MCF 10A (cell line): ENCODE data around the gene SYNJ2BP. TPM values are rescaled to one million over a fixed set of nuclear protein-coding genes. Genes with fewer than 3 reads are reported as not detected.

Source experiments
- BruUV-seq: library from RNA; stranded (reverse); fragments of 400-500 nt; replicated peaks from 2 replicates; lab custom pipeline; 2021; lab: Mats Ljungman, UMichigan
- CTCF ChIA-PET: fragments of 300-600 bp; sonication (Branson Sonifier 250); formaldehyde crosslinking; extraction: SDS; loops from one replicate; lab custom pipeline; 2021; ENCODE audit warnings: antibody characterized with exemption, inconsistent platforms; lab: Yijun Ruan, JAX
- POLR2A ChIA-PET: fragments of 300-600, 350-650 bp; sonication (Branson Sonifier 250); formaldehyde crosslinking; extraction: SDS; loops from one replicate; lab custom pipeline; 2020; ENCODE audit warnings: antibody characterized with exemption, inconsistent platforms; lab: Yijun Ruan, JAX
- DNase-seq: peaks from one replicate; pipeline ENCODE4 v3.0.0-alpha.2; 2018; ENCODE audit not compliant: unreplicated experiment
- H3K27ac Mint-ChIP-seq: one replicate; pipeline ENCODE4 v1.8.0; 2022; ENCODE audit warnings: mild to moderate bottlenecking, low read depth, mixed read lengths; ENCODE audit not compliant: unreplicated experiment
- H3K27me3 Mint-ChIP-seq: one replicate; pipeline ENCODE4 v1.8.0; 2022; ENCODE audit warnings: mixed read lengths; ENCODE audit not compliant: insufficient read depth, unreplicated experiment
- H3K36me3 Mint-ChIP-seq: one replicate; pipeline ENCODE4 v1.8.0; 2022; ENCODE audit warnings: mild to moderate bottlenecking, moderate library complexity, mixed read lengths; ENCODE audit not compliant: insufficient read depth, unreplicated experiment
- H3K4me1 Mint-ChIP-seq: one replicate; pipeline ENCODE4 v1.8.0; 2022; ENCODE audit warnings: mixed read lengths; ENCODE audit not compliant: insufficient read depth, unreplicated experiment
- H3K4me3 Mint-ChIP-seq: one replicate; pipeline ENCODE4 v1.8.0; 2022; ENCODE audit warnings: mild to moderate bottlenecking, moderate library complexity, mixed read lengths; ENCODE audit not compliant: unreplicated experiment
- H3K9me3 Mint-ChIP-seq: one replicate; pipeline ENCODE4 v1.8.0; 2022; ENCODE audit warnings: mixed read lengths; ENCODE audit not compliant: unreplicated experiment
- CTCF ChIP-seq: fragments of 200-600 bp; IDR thresholded peaks from one replicate; pipeline ENCODE4 v1.8.0; 2022; ENCODE audit warnings: antibody characterized with exemption, mild to moderate bottlenecking; ENCODE audit not compliant: unreplicated experiment
- intact Hi-C: fragments of 100-400 bp; cut with micrococcal nuclease; formaldehyde crosslinking; loops from 2 replicates; pipeline ENCODE4 v1.14.1; 2022
- total RNA-seq: library from RNA; stranded (reverse); gene quantifications from 2 replicates; pipeline ENCODE4 v1.2.3, GENCODE V29; 2022

Gene SYNJ2BP
- total RNA-seq, 1 experiment from 2014 or later, result 12.6 TPM

GRCh38 chr14:70392676-70393075 is 24.2 kb downstream of the SYNJ2BP start:
- no peak for TF ChIP-seq CTCF
- CTCF ChIA-PET, result interaction anchor here (0.6 to 0.7 kb wide), 2 partner anchors 12 to 100 kb away, joined by 3 to 6 read pairs; no protein-coding TSS in a partner anchor
- DNase-seq, result no peak
- intact Hi-C loops, result no loop called here
- POLR2A ChIA-PET, result no interaction called here
- no peak overlapping the region for H3K27ac Mint-ChIP-seq
- H3K9me3 Mint-ChIP-seq, result no peaks in the 10 kb centered on the region
- no peaks in the 10 kb centered on the region for H3K36me3 Mint-ChIP-seq
- no TSS peak for BruUV-seq
- H3K27me3 Mint-ChIP-seq, result no peaks in the 10 kb centered on the region
- H3K4me1 Mint-ChIP-seq, result no peaks in the 10 kb centered on the region
- no peak overlapping the region for H3K4me3 Mint-ChIP-seq

- H3K27me3 Mint-ChIP-seq, result no peaks in the 10 kb centered on the region
- H3K4me3 Mint-ChIP-seq, result no peak overlapping the region
- TF ChIP-seq CTCF, result no peak
- H3K4me1 Mint-ChIP-seq, result no peaks in the 10 kb centered on the region
- intact Hi-C loops, result no loop called here
- ChIA-PET CTCF (interaction anchor here (0.6 to 0.8 kb wide), 3 partner anchors 10 to 99 kb away, joined by 3 to 6 read pairs (median 4); no protein-coding TSS in a partner anchor), POLR2A (interaction anchor here (1.2 kb wide), 1 partner anchor 10 kb away, joined by 3 read pairs; no protein-coding TSS in a partner anchor)
- no peak for DNase-seq
- BruUV-seq, result no TSS peak
- H3K9me3 Mint-ChIP-seq, result no peaks in the 10 kb centered on the region
- H3K27ac Mint-ChIP-seq, result no peak overlapping the region
- no peaks in the 10 kb centered on the region for H3K36me3 Mint-ChIP-seq
Observed at GRCh38 chr14:70391493-70392391, 25.1 kb downstream of the SYNJ2BP start.

- Mint-ChIP-seq H3K27me3 (no peaks in the 10 kb centered on the region), H3K9me3 (no peaks in the 10 kb centered on the region), H3K36me3 (no peaks in the 10 kb centered on the region), H3K4me3 (no peak overlapping the region), H3K4me1 (no peaks in the 10 kb centered on the region), H3K27ac (no peak overlapping the region)
- BruUV-seq, result no TSS peak
- ChIA-PET POLR2A (interaction anchor here (1.8 kb wide), 1 partner anchor 23 kb away, joined by 4 read pairs; the partner anchor contains the start of gene COX16), CTCF (interaction anchor here (0.7 kb wide), 1 partner anchor 234 kb away, joined by 3 read pairs; no protein-coding TSS in a partner anchor)
- intact Hi-C loops, result no loop called here
- no peak for DNase-seq
- TF ChIP-seq CTCF, result no peak
Observed at GRCh38 chr14:70382536-70382935, 34.4 kb downstream of the SYNJ2BP start.

GRCh38 chr14:70380824-70381223 is 36.1 kb downstream of the SYNJ2BP start:
- Mint-ChIP-seq H3K4me1 (no peaks in the 10 kb centered on the region), H3K9me3 (no peaks in the 10 kb centered on the region), H3K27ac (no peak overlapping the region), H3K36me3 (no peaks in the 10 kb centered on the region), H3K4me3 (no peak overlapping the region), H3K27me3 (no peaks in the 10 kb centered on the region)
- no TSS peak for BruUV-seq
- intact Hi-C loops, result no loop called here
- POLR2A ChIA-PET, result interaction anchor here (1.0 kb wide), 1 partner anchor 11 kb away, joined by 3 read pairs; no protein-coding TSS in a partner anchor
- DNase-seq, result no peak
- CTCF ChIA-PET, result interaction anchor here (0.6 to 1.0 kb wide), 2 partner anchors 11 to 29 kb away, joined by 4 to 6 read pairs; no protein-coding TSS in a partner anchor
- TF ChIP-seq CTCF, result no peak
